ENCODE data around the gene KRT72. TPM values are rescaled to one million over a fixed set of nuclear protein-coding genes. Genes with fewer than 3 reads are reported as not detected.

The KRT72 gene
- total RNA-seq, 3 donors from 2014 or later: not detected

GRCh38 chr12:52633383-52633782, 32.1 kb upstream of the KRT72 start:
- ATAC-seq (no peak), DNase-seq (no peak)
- Histone ChIP-seq H3K4me3 (no peak overlapping the region), H3K4me1 (ENCODE audit: low read depth) (no peaks in the 10 kb centered on the region), H3K36me3 (ENCODE audit: low read depth) (no peaks in the 10 kb centered on the region), H3K9me3 (no peaks in the 10 kb centered on the region)
- TF ChIP-seq, protein P1, sequence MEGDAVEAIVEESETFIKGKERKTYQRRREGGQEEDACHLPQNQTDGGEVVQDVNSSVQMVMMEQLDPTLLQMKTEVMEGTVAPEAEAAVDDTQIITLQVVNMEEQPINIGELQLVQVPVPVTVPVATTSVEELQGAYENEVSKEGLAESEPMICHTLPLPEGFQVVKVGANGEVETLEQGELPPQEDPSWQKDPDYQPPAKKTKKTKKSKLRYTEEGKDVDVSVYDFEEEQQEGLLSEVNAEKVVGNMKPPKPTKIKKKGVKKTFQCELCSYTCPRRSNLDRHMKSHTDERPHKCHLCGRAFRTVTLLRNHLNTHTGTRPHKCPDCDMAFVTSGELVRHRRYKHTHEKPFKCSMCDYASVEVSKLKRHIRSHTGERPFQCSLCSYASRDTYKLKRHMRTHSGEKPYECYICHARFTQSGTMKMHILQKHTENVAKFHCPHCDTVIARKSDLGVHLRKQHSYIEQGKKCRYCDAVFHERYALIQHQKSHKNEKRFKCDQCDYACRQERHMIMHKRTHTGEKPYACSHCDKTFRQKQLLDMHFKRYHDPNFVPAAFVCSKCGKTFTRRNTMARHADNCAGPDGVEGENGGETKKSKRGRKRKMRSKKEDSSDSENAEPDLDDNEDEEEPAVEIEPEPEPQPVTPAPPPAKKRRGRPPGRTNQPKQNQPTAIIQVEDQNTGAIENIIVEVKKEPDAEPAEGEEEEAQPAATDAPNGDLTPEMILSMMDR (IDR thresholded peaks at IDR 0.05): no peak
- intact Hi-C loops (cut with DNase I, micrococcal nuclease): no loop called here

GRCh38 chr12:52632656-52633055, 31.4 kb upstream of the KRT72 start:
- ATAC-seq (no peak), DNase-seq (no peak)
- intact Hi-C loops (cut with DNase I, micrococcal nuclease): no loop called here
- no peaks in the 10 kb centered on the region for H3K36me3 ChIP-seq (ENCODE audit: low read depth)
- H3K4me1 ChIP-seq (ENCODE audit: low read depth): no peaks in the 10 kb centered on the region
- no peak overlapping the region for H3K4me3 ChIP-seq
- H3K9me3 ChIP-seq: no peaks in the 10 kb centered on the region
- TF ChIP-seq, protein P1 (IDR thresholded peaks at IDR 0.05): no peak

DNA sequence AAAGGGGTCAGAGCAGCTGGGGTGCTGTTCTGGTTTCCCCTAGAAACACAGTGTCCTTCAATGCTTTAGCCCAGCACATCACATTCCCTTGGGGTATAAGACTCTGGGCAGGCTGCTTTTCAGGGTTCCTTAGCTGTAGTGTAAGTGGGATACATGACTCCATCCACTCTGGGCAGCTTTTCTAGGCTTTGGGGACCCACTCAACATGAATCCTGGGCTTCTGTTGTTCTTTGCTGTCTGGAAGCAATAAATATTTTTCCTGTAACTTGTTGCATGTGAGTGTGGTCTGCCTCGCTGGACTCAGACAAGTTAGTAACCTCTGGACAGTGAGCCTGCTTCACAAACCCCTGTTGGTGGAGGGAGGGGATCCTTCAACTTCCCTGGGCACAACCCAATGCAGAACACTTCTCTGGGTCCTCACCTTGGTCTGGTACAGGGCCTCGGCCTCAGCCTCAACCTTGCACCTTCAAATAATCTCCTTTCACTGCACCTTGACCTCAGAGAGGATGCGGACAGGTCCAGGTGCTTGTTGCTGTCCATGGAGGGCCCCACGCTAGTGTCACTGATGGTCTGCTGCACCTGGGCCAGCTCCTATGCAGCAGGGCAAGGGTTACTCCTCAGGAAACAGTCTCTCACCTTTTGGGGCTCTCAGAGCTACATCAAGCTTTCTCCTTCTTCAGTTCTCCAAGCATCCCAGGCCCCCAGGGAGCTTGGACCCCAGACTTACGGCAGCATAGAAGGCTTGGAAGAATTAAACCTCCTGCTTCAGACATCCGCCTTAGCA, 30.6 kb upstream of the KRT72 start:
- TF ChIP-seq, protein P1 (IDR thresholded peaks at IDR 0.05): no peak
- H3K4me3 ChIP-seq: no peak overlapping the region
- intact Hi-C loops (cut with DNase I, micrococcal nuclease): no loop called here
- H3K4me1 ChIP-seq (ENCODE audit: low read depth): no peaks in the 10 kb centered on the region
- DNase-seq (no peak), ATAC-seq (no peak)
- no peaks in the 10 kb centered on the region for H3K9me3 ChIP-seq
- no peaks in the 10 kb centered on the region for H3K36me3 ChIP-seq (ENCODE audit: low read depth)

DNA sequence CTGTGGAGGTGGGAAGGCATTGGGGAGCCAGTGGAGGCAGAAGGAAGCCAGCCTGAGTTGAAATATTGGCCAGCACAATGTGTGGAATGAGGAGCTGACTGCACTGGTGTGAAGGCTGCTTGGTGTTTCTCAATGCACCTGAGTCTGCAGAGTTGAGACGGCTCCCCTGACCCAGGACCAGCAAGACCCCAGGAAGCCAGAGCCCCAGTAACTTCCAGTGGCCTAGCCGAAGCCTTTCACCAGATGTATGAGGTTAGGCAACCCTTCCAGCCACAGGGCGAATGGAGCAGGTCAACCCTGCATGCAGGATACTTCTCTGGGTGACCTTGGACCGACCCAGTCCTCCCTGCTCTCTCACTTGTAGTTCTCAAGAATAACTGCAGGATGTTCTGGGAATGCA, 30.0 kb upstream of the KRT72 start:
- H3K4me1 ChIP-seq (ENCODE audit: low read depth): no peaks in the 10 kb centered on the region
- no peak overlapping the region for H3K4me3 ChIP-seq
- ATAC-seq (no peak), DNase-seq (no peak)
- intact Hi-C loops (cut with DNase I, micrococcal nuclease): no loop called here
- H3K9me3 ChIP-seq: no peaks in the 10 kb centered on the region
- TF ChIP-seq, protein P1 (IDR thresholded peaks at IDR 0.05): no peak
- no peaks in the 10 kb centered on the region for H3K36me3 ChIP-seq (ENCODE audit: low read depth)

DNA sequence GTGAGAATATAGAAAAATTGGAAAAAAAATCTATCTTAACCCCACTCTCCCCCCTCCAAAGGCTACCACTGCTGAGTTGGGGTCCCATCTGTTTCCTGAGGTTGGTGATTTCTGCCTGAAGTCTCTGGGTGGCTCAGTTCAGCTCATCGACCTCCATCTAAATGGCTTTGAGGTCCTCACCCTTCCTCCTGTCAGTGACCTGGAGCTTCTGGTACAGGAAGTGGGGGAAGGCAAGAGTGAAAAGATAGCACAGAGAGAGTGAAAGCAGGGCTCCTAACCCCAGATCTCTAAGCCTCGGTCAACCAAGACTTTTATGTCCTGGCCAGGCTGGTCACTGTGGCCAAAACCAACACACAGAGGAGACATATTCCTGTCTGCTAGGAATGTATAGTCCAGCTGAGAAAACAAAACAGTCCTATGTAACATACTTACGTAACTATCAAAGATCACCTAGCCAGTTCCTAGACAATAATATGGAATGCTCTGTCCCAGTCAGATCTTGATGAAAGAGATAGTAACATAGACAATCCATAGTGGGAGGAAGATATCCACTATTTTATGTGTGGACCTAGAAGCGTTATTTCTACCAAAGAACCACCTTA, 29.4 kb upstream of the KRT72 start:
- TF ChIP-seq, protein P1 (IDR thresholded peaks at IDR 0.05): no peak
- H3K4me1 ChIP-seq (ENCODE audit: low read depth): no peaks in the 10 kb centered on the region
- ATAC-seq: no peak
- DNase-seq: no peak
- no peaks in the 10 kb centered on the region for H3K9me3 ChIP-seq
- intact Hi-C loops (cut with DNase I, micrococcal nuclease): no loop called here
- no peaks in the 10 kb centered on the region for H3K36me3 ChIP-seq (ENCODE audit: low read depth)
- H3K4me3 ChIP-seq: no peak overlapping the region

All from mucosa of descending colon (tissue), 3 donors.